Skeletal muscle tissue (tissue), 4 donors: ENCODE results near the gene AFF2. TPM values are rescaled to one million over a fixed set of nuclear protein-coding genes. Genes with fewer than 3 reads are reported as not detected.

Experiments
- H3K27ac ChIP-seq: one replicate; pipeline ENCODE4 v1.7.0; 2013; ENCODE audit warnings: mild to moderate bottlenecking, low read depth, low read length, inconsistent platforms
- H3K27me3 ChIP-seq, 3 donors: one replicate each; pipeline ENCODE4 v1.7.0; 2013; ENCODE audit warnings: low read length in 3 of 3; ENCODE audit not compliant: control insufficient read depth in 3 of 3, insufficient read depth in 3 of 3
- H3K36me3 ChIP-seq, 3 donors: one replicate each; pipeline ENCODE4 v1.7.0; 2013; ENCODE audit warnings: low read length in 3 of 3; ENCODE audit not compliant: control insufficient read depth in 3 of 3, insufficient read depth in 3 of 3
- H3K4me1 ChIP-seq, 3 donors: one replicate each; pipeline ENCODE4 v1.7.0; 2013; ENCODE audit warnings: low read length in 3 of 3, mild to moderate bottlenecking in 3 of 3; ENCODE audit not compliant: control insufficient read depth in 3 of 3, insufficient read depth in 3 of 3
- H3K4me3 ChIP-seq, 3 donors: one replicate each; pipeline ENCODE4 v1.7.0; 2013; ENCODE audit warnings: low read length in 3 of 3
- H3K9ac ChIP-seq, 3 donors: one replicate each; pipeline ENCODE4 v1.7.0; 2013; ENCODE audit warnings: low read length in 3 of 3, mild to moderate bottlenecking in 3 of 3, moderate library complexity in 2 of 3, low read depth in 1 of 3
- H3K9me3 ChIP-seq, 3 donors: one replicate each; pipeline ENCODE4 v1.7.0; 2013; ENCODE audit warnings: low read length in 3 of 3; ENCODE audit not compliant: control insufficient read depth in 3 of 3
- total RNA-seq: library from RNA; depleted of rRNA; stranded (reverse); fragments of >200 nt; gene quantifications from one replicate; pipeline ENCODE4 v1.2.3, GENCODE V29; 2014
- donor health status: Osteomylitis.

The AFF2 gene
- total RNA-seq, 1 donor from 2014 or later, result 2.6 TPM

DNA sequence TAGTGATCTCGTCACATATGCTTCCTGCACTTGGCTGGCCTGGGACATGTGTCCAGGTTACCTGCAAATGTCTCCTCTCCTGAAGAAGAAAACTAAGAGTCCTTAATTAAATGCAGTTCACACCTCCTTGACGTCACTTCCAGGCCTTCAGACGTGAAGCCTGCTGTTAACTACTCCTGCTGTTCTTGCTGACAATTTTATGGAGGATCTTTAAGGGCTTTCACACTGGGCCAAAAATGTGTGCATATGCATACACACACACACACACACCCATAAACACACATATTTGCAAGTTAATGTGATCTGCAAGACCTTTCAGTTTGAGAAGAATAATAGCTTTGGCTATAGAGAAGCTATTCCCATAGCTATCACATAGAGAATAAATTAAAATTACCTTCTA, 267.9 kb downstream of the AFF2 start:
- Histone ChIP-seq H3K36me3 (no peaks in the 10 kb centered on the region), H3K4me1 (no peaks in the 10 kb centered on the region), H3K27ac (no peak overlapping the region), H3K4me3 (no peak overlapping the region), H3K9ac (no peak overlapping the region), H3K9me3 (no peaks in the 10 kb centered on the region), H3K27me3 (no peaks in the 10 kb centered on the region)

DNA sequence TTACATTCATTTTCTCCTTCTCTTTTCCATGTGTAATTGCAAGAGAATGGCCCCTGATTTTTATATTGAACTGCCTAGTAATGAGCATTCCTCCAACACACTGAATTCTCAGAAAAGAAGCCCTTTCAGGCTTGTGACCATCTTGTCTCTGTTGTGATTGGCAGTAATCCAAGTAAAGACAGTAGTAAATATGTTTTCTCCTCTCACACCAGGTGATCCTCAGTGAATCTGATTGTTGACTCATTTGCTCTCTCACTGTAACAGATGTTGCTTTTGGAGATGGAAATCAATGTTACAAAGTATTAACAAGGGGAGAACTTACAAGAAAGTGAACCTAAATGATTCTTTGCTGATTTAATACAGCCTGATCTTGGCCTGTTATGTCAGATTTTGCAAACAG, 271.0 kb downstream of the AFF2 start:
- H3K9me3 ChIP-seq, result no peaks in the 10 kb centered on the region

DNA sequence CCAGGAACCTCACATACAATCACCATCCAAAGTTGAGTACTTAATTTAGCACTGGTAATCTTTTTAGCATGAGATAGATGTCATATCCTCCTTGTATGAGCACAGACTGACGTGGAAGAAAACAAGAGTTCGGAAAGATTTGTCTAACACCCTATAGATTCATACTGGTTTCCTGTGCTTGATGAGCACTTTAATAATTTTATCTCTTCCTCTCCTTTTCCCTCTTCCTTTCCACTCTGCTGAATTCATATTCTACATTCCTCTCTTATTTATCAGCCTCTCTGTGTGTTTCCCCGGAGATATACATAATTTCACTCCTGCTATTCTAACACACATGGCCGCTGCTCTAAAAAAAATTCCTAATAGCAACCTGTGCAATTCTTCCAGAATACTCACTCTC, 273.9 kb downstream of the AFF2 start:
- no peaks in the 10 kb centered on the region for H3K27me3 ChIP-seq
- H3K9me3 ChIP-seq, result no peaks in the 10 kb centered on the region
- H3K9ac ChIP-seq, result no peak overlapping the region
- no peak overlapping the region for H3K27ac ChIP-seq
- H3K4me1 ChIP-seq, result no peaks in the 10 kb centered on the region
- H3K4me3 ChIP-seq, result no peak overlapping the region
- no peaks in the 10 kb centered on the region for H3K36me3 ChIP-seq

More for the DNA sequence above, 271.0 kb downstream of the AFF2 start:
- no peaks in the 10 kb centered on the region for H3K27me3 ChIP-seq
- no peak overlapping the region for H3K27ac ChIP-seq
- no peak overlapping the region for H3K4me3 ChIP-seq
- H3K9ac ChIP-seq, result no peak overlapping the region
- H3K4me1 ChIP-seq, result no peaks in the 10 kb centered on the region
- no peaks in the 10 kb centered on the region for H3K36me3 ChIP-seq

DNA sequence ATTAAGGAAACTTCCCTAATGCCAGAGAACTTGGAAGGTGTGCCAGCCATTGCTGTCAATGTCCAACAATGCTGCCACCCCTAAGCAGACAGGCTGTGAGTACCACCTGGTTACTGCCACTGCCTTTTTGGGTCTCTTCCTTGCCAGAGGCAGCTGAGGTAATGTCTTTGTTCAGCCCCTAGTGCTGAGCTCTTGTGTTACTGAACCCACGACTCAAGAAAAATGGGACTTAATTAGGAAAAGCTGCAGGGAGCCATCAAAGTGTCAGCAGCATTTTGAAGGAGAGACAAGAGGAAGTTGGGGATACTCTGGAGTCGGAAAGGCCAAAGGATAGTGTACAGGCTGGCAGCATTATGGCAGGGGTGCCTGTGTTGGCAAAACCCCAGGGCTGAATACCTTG, 283.7 kb downstream of the AFF2 start:
- no peaks in the 10 kb centered on the region for H3K9me3 ChIP-seq
- no peak overlapping the region for H3K9ac ChIP-seq
- H3K27me3 ChIP-seq, result no peaks in the 10 kb centered on the region
- H3K36me3 ChIP-seq, result no peaks in the 10 kb centered on the region
- H3K27ac ChIP-seq, result no peak overlapping the region
- H3K4me3 ChIP-seq, result no peak overlapping the region
- H3K4me1 ChIP-seq, result no peaks in the 10 kb centered on the region

DNA sequence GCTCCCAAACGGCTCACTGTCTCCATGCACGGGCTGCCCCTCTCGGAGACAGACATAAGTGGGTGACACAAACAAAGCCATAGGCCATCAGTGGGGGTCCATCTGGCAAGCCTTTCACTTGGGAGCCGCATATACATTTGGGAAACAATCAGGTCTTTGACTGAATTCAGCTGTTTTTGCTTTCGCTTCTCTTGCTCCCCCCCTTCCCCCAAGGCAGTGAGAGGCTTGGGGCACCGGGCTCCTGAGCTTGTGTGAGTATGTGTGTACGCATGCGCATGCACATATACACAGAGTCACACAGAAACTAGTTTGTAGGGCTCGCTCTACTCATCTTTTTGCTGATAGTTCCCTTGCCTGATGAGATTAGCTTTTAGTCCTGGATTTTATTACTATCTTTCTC, 284.4 kb downstream of the AFF2 start:
- Histone ChIP-seq H3K36me3 (no peaks in the 10 kb centered on the region), H3K9ac (no peak overlapping the region), H3K4me1 (no peaks in the 10 kb centered on the region), H3K9me3 (no peaks in the 10 kb centered on the region), H3K4me3 (no peak overlapping the region), H3K27ac (no peak overlapping the region), H3K27me3 (no peaks in the 10 kb centered on the region)

DNA sequence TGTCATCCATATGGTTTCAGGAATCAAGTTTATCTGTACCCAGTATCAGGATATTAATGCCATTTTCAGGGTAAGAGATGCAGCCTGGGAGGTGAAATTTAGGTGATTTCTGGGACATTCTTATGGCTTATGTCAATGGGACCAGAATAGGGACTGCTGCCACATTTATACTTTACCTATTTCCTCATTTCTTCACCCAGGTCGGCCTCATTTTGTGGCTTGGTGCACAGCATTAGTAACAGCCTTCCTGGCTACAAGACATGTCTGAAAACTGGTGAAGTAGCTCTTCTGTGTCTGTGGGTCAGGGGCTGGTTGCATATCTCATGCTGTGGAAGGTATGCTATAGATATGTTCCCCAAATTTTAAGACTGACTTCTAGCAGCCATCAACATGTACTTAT, 284.8 kb downstream of the AFF2 start:
- no peak overlapping the region for H3K4me3 ChIP-seq
- no peaks in the 10 kb centered on the region for H3K4me1 ChIP-seq
- no peaks in the 10 kb centered on the region for H3K36me3 ChIP-seq
- H3K9me3 ChIP-seq, result no peaks in the 10 kb centered on the region
- H3K9ac ChIP-seq, result no peak overlapping the region
- no peaks in the 10 kb centered on the region for H3K27me3 ChIP-seq
- no peak overlapping the region for H3K27ac ChIP-seq

DNA sequence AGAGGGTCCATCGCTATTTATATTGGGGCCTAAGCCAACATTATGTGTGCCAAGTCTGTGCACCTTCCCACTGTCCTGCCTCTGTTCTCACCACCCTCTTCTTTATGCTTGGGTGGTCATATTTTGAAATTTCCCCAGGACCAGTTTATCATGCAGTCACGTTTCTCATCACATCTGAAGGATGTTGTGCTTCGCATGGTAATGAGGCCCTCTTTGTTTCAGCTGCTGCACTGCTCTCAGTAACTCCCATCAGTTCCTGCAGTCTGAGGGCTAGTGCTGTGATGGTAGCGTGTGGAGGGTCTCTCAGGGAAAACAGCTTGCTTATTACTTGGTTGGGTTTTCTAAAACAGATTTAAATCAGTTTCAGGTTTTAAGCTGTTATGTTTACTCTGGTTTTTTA, 288.0 kb downstream of the AFF2 start:
- H3K4me3 ChIP-seq, result no peak overlapping the region
- H3K27me3 ChIP-seq, result no peaks in the 10 kb centered on the region
- no peaks in the 10 kb centered on the region for H3K4me1 ChIP-seq
- H3K36me3 ChIP-seq, result no peaks in the 10 kb centered on the region
- no peak overlapping the region for H3K9ac ChIP-seq
- H3K27ac ChIP-seq, result no peak overlapping the region
- no peaks in the 10 kb centered on the region for H3K9me3 ChIP-seq

DNA sequence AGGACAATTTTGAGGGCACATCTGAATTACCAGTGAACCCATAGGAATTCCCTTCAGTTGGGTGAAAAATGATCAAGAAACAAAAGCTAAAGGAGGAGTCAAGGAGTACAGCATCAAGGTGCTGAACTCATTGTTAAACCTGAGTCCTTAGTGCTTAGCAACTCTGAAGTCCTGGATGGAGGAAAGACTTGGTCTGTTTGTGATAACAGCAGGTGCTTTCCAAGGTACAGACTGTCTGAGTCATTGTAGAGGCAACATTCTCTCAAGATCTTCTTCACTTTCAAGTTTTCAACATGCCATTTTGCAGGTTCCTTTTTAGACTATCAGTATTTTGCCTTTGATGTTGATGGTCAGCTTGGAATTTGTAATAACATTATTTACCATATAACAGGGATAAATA, 293.9 kb downstream of the AFF2 start:
- Histone ChIP-seq H3K27me3 (no peaks in the 10 kb centered on the region), H3K36me3 (no peaks in the 10 kb centered on the region), H3K4me3 (no peak overlapping the region)

DNA sequence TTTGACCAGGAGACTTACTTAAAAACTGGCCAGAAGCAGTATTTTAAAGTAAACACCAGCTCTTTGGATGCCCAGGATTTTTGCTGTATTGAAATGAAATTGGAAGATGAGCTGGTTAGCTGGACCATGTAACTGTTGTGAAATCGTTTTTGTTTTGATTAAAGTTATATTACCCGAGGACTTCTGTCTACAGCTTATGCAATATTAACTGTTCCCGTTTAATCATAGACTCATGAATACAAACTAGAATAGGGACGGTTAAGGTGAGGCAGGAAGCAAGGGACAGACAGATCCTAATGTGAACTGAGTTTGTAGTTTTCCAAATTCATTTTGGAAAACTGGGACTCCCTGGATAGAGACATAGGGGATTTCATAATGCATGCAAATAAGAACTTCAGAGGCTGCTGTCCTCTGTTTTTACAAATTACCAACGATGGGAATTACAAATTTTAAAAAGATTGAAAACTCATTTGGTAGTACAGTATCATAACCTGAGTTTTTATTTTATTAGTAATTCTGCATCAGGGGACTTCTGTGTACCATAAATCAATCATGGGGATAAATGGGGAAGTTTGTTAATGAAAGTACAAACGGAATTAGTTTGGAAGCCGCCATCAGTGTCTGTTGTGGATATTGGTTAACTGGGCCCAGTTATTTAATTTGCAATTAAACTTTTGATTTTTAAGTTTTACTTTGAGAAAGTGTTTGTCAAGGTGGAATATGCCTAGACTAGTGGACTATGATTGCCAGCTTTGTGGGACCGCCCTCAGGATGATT, 304.4 kb downstream of the AFF2 start:
- Histone ChIP-seq H3K27me3 (no peaks in the 10 kb centered on the region), H3K36me3 (no peaks in the 10 kb centered on the region), H3K9me3 (no peaks in the 10 kb centered on the region), H3K27ac (no peak overlapping the region), H3K4me1 (no peaks in the 10 kb centered on the region), H3K4me3 (no peak overlapping the region), H3K9ac (no peak overlapping the region)

More for the DNA sequence above, 293.9 kb downstream of the AFF2 start:
- H3K27ac ChIP-seq, result no peak overlapping the region
- no peak overlapping the region for H3K9ac ChIP-seq
- no peaks in the 10 kb centered on the region for H3K4me1 ChIP-seq
- no peaks in the 10 kb centered on the region for H3K9me3 ChIP-seq

DNA sequence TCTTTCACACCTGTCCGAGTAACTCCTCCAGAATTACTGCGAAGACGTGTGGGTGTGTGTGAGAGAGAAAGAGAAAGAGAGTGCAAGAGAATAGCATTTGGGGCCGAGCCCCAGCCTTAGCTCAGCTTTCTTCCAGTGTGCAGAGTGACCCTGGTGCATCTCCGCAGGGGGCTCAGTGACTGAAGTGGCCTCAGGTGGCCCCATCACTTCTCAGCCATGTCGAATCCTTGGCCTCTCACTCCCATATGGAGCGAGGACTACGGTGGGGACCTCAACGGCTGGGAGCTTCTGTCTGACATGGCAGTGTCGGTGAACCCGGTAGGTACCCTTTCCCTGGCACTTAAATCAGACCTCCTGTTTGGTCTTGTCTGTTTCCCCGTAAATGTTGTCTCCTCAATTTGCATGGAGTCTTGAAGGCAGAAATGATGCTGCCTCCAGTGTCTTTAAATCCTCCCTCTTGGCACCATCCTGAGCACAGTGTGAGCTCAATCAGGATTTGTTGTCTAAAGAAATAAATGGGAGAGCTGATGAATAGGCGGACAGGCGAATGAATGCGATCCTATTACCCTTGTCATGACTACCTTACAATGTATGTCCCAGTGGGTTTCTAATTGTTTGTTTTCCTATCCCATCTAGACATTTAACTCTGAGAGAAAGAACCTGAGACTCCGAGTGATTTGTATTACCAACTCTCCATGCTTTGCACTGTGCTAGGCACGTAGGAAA, 305.9 kb downstream of the AFF2 start:
- Histone ChIP-seq H3K4me3 (no peak overlapping the region), H3K36me3 (no peaks in the 10 kb centered on the region), H3K27ac (no peak overlapping the region), H3K9ac (no peak overlapping the region), H3K4me1 (no peaks in the 10 kb centered on the region), H3K27me3 (no peaks in the 10 kb centered on the region), H3K9me3 (no peaks in the 10 kb centered on the region)
